IPS-18a (cell line): ENCODE data around the gene KLHL33.

Experiments
- H3K27ac ChIP-seq: one replicate; pipeline ENCODE4 v1.5.1; 2013; ENCODE audit warnings: low read length
- H3K27me3 ChIP-seq: one replicate; pipeline ENCODE4 v1.6.1; 2013; ENCODE audit warnings: mild to moderate bottlenecking, low read length; ENCODE audit not compliant: control insufficient read depth, insufficient read depth
- H3K36me3 ChIP-seq: one replicate; pipeline ENCODE4 v1.6.1; 2013; ENCODE audit warnings: low read depth, low read length; ENCODE audit not compliant: control insufficient read depth
- H3K4me1 ChIP-seq: one replicate; pipeline ENCODE4 v1.6.1; 2013; ENCODE audit warnings: low read depth, low read length; ENCODE audit not compliant: control insufficient read depth
- H3K4me3 ChIP-seq: one replicate; pipeline ENCODE4 v1.5.1; 2013; ENCODE audit warnings: low read length
- H3K9ac ChIP-seq: one replicate; pipeline ENCODE4 v1.6.1; 2013; ENCODE audit warnings: mild to moderate bottlenecking, low read length, moderate library complexity
- H3K9me3 ChIP-seq: one replicate; pipeline ENCODE4 v1.6.1; 2013; ENCODE audit warnings: low read depth, low read length; ENCODE audit not compliant: control insufficient read depth

KLHL33 gene

GRCh38 chr14:20400965-20401593 is 34.9 kb downstream of the KLHL33 start:
- Histone ChIP-seq H3K9me3 (no peaks in the 10 kb centered on the region), H3K27me3 (no peaks in the 10 kb centered on the region), H3K27ac (no peak overlapping the region), H3K4me1 (no peaks in the 10 kb centered on the region), H3K9ac (no peak overlapping the region), H3K4me3 (no peak overlapping the region), H3K36me3 (peaks cover 9% of the 10 kb centered on the region)

DNA sequence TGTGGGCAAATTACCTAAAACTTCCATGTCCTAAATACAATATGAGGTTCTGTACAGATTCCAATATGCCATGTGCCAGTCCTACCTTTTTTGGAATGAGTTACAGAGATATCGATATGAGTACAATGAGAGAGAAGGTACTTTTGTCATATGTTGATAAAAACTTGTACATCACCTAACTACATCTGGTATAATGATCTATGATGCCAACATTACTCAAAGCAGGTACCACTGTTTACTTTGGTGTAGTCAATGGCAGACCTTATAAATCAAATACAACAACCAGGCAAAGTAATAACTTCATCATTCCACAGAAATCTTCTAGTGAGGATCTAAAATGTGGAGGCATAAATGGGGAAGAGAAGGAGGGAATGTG is 35.4 kb downstream of the KLHL33 start:
- no peaks in the 10 kb centered on the region for H3K4me1 ChIP-seq
- no peaks in the 10 kb centered on the region for H3K27me3 ChIP-seq
- no peak overlapping the region for H3K4me3 ChIP-seq
- H3K27ac ChIP-seq: no peak overlapping the region
- no peak overlapping the region for H3K9ac ChIP-seq
- H3K9me3 ChIP-seq: no peaks in the 10 kb centered on the region
- peaks cover 11% of the 10 kb centered on the region for H3K36me3 ChIP-seq

DNA sequence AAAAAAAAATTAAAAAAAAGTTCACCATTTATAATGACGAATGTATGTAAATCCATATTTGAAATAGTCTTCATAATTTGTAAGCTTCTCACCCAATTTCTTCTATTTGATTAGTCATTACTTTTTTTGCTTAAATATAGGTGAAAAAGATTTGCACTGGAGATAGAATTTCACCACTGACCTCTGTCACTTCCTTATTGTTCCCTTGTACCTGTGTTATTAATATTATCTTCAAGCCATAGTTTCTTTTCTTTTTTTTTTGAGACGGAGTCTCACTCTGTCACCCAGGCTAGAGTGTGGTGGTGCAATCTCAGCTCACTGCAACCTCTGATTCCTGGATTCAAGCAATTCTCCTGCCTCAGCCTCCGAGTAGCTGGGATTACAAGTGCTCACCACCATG is 38.5 kb downstream of the KLHL33 start:
- no peak overlapping the region for H3K4me3 ChIP-seq
- no peaks in the 10 kb centered on the region for H3K9me3 ChIP-seq
- no peaks in the 10 kb centered on the region for H3K4me1 ChIP-seq
- H3K36me3 ChIP-seq: peaks cover 11% of the 10 kb centered on the region
- no peak overlapping the region for H3K9ac ChIP-seq
- H3K27ac ChIP-seq: no peak overlapping the region
- H3K27me3 ChIP-seq: no peaks in the 10 kb centered on the region

- no peaks in the 10 kb centered on the region for H3K9me3 ChIP-seq
- no peak overlapping the region for H3K9ac ChIP-seq
- H3K36me3 ChIP-seq: peaks cover 25% of the 10 kb centered on the region
- H3K4me3 ChIP-seq: no peak overlapping the region
- no peaks in the 10 kb centered on the region for H3K4me1 ChIP-seq
- no peak overlapping the region for H3K27ac ChIP-seq
- H3K27me3 ChIP-seq: no peaks in the 10 kb centered on the region
Measured at GRCh38 chr14:20391505-20391904, 44.5 kb downstream of the KLHL33 start.

- H3K27ac ChIP-seq: no peak overlapping the region
- no peak overlapping the region for H3K4me3 ChIP-seq
- H3K27me3 ChIP-seq: no peaks in the 10 kb centered on the region
- no peaks in the 10 kb centered on the region for H3K9me3 ChIP-seq
- no peaks in the 10 kb centered on the region for H3K4me1 ChIP-seq
- H3K9ac ChIP-seq: no peak overlapping the region
- peaks cover 27% of the 10 kb centered on the region for H3K36me3 ChIP-seq
Measured at GRCh38 chr14:20388159-20388558, 47.8 kb downstream of the KLHL33 start.

DNA sequence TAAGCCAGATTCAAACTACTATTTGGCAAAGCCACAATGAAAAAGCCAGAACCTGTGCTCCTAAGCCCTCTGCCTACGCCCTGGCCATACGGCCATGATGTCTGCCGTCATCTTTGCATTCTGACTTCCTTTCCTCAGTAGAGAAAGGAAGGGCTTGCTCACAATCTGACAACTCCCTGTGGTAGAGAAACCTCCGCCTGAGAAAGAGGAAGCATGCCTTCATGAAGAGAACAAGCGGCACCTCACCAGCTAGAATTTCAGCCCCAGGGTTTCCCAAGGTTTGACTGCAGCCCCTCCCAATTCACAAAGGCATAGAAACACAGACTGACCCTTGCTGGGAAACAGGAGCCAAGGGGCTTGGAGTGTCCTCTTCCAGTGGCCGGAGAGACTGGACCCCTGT is 48.4 kb downstream of the KLHL33 start:
- H3K9ac ChIP-seq: no peak overlapping the region
- H3K4me3 ChIP-seq: no peak overlapping the region
- H3K36me3 ChIP-seq: peaks cover 27% of the 10 kb centered on the region
- no peaks in the 10 kb centered on the region for H3K4me1 ChIP-seq
- no peak overlapping the region for H3K27ac ChIP-seq
- no peaks in the 10 kb centered on the region for H3K9me3 ChIP-seq
- no peaks in the 10 kb centered on the region for H3K27me3 ChIP-seq

DNA sequence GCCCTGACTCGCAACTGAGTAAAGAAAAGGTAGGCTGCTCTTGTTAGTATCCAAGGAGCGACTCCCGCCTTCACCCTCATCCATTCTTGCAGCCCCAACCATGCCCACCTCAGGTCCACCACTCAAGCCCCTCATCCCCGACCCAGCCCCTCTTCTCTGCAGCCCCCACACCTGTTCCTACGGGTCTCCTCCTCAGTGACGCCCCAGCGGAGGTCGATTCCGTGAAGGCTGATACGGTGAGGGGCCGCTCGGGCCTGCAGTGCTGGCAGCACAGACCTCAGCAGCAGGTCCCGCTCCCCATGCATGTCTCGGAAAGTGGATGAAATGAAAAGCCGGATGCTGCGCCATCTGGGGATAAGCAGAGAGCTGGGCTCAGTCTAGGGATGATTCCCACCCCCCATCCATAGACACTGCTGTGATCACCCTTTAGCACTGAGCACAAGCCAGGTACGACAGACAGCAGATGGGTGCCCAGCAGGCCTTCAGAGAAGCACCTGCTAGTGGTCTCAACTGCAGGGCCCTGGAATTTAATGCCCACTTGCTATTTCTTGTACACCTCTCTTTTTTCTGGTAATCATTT is 49.6 kb downstream of the KLHL33 start:
- Histone ChIP-seq H3K9ac (no peak overlapping the region), H3K27ac (no peak overlapping the region), H3K36me3 (peaks cover 31% of the 10 kb centered on the region), H3K9me3 (no peaks in the 10 kb centered on the region), H3K4me3 (no peak overlapping the region), H3K4me1 (no peaks in the 10 kb centered on the region), H3K27me3 (no peaks in the 10 kb centered on the region)

DNA sequence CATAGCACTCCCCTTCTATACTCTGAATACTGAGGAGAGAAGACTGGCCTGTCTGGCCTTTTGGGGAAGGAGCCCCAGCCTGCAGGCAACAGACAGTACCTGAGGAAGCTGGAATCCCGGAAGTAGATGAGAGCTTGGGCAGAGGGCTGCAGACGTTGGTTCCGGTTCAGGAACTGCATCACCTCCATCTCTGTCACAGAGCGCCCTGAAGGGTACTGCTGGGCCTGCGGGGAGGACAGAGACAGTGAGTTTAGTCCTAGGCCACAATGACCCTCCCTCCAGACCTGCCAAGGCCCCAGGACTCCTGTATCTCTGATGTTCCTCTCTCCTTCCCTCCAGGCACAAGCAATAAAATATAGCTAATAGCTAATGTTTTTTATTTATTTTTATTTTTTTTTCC is 51.1 kb downstream of the KLHL33 start:
- H3K4me3 ChIP-seq: no peak overlapping the region

DNA sequence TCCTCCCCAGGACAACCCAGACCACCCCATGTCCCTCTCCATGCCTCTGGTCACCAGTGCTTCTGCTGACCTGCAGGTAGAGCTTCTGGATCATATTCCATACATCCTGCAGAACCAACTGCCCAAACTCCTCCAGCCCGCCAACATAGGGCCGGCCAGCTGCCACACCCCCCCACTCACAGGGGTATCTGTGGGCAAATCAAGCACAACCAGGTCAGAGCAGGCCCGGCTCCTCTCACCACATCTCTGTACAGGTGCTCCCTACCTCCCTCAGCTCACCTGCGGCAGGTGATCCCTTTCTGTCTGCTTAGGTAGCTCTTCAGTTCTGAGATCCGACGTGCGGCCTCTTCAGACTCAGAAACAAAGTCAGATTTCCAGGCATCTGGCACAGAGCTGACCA is 51.6 kb downstream of the KLHL33 start:
- Histone ChIP-seq H3K36me3 (peaks cover 27% of the 10 kb centered on the region), H3K4me3 (no peak overlapping the region), H3K4me1 (no peaks in the 10 kb centered on the region), H3K9me3 (no peaks in the 10 kb centered on the region), H3K27me3 (no peaks in the 10 kb centered on the region), H3K9ac (no peak overlapping the region), H3K27ac (no peak overlapping the region)

More for the DNA sequence above, 51.1 kb downstream of the KLHL33 start:
- H3K9me3 ChIP-seq: no peaks in the 10 kb centered on the region
- no peak overlapping the region for H3K27ac ChIP-seq
- H3K36me3 ChIP-seq: peaks cover 28% of the 10 kb centered on the region
- H3K4me1 ChIP-seq: no peaks in the 10 kb centered on the region
- H3K27me3 ChIP-seq: no peaks in the 10 kb centered on the region
- no peak overlapping the region for H3K9ac ChIP-seq

DNA sequence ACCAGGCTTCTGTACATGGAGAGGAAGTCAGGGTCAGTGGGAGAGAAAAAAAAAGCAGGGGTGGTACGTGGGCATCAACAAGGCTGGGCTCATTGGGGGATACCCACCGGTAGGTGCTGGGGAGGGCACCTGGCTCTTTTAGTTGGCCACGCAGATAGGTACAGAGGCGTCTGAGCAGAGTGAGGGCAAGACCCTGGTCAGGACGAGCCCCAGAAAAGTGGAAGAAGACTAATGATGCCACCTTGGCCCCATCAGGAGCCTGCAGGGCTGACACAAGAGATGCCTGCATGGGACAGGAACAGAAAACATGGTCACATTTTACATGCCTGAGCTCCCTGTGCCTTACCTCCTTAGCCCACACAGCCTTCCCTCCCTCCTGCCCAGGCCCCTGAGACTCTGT is 52.3 kb downstream of the KLHL33 start:
- no peaks in the 10 kb centered on the region for H3K9me3 ChIP-seq
- H3K9ac ChIP-seq: no peak overlapping the region
- no peak overlapping the region for H3K4me3 ChIP-seq
- no peak overlapping the region for H3K27ac ChIP-seq
- H3K27me3 ChIP-seq: no peaks in the 10 kb centered on the region
- peaks cover 25% of the 10 kb centered on the region for H3K36me3 ChIP-seq
- no peaks in the 10 kb centered on the region for H3K4me1 ChIP-seq

DNA sequence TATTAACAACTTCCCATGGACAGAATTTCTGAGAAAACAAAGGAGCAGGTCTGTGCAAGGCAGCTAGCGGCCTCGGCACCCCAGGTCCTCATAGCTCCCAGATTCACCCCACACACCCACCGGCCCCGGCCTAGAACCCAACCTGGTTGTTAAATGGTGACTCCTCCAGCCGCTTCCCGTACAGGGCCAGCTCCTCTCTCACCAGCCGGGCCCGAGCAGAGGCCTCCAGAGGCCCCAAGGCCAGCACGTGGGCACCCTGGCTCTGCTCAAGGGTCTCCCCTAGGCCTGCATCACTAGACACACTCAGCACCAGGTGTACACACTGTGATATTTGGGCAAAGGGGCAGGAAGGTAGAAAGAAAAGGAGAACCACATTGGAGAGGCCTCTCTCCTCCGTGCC is 52.9 kb downstream of the KLHL33 start:
- H3K27me3 ChIP-seq: no peaks in the 10 kb centered on the region
- H3K4me1 ChIP-seq: no peaks in the 10 kb centered on the region
- peaks cover 31% of the 10 kb centered on the region for H3K36me3 ChIP-seq
- H3K9ac ChIP-seq: no peak overlapping the region
- no peak overlapping the region for H3K27ac ChIP-seq
- H3K9me3 ChIP-seq: no peaks in the 10 kb centered on the region
- no peak overlapping the region for H3K4me3 ChIP-seq

DNA sequence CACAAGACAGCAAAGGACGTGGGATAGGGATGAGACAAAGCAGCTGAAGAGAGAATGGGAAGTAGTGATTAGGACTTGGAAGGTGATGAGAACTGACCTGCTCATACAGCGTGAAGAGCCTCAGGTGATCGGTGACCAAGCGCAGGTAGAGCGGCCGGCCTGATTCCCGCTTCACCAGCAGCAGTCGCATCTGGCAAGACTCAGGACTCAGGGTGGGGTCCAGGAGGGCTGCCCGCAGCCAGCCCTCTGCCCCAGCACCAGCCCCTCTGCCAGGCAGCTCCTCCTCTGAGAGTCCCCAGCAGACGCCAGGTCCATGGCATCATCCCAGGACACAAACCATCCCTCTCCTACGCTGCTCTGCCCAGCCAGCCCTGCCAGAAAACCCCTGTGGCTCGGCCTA is 53.4 kb downstream of the KLHL33 start:
- Histone ChIP-seq H3K9me3 (no peaks in the 10 kb centered on the region), H3K36me3 (peaks cover 26% of the 10 kb centered on the region)

More for the DNA sequence above, 53.4 kb downstream of the KLHL33 start:
- Histone ChIP-seq H3K9ac (no peak overlapping the region), H3K4me3 (no peak overlapping the region), H3K27me3 (no peaks in the 10 kb centered on the region), H3K4me1 (no peaks in the 10 kb centered on the region), H3K27ac (no peak overlapping the region)
